Keratinocyte (primary cell): ENCODE data around the gene CCL1.

Experiments
- CTCF ChIP-seq, 3 experiments: IDR thresholded peaks in 1 of 3; conservative IDR thresholded peaks in 1 of 3; optimal IDR thresholded peaks in 1 of 3; 2 replicates in 2 of 3; 3 replicates in 1 of 3; pipeline versions ENCODE3 to v1.5.1; 2011; ENCODE audit warnings: low read length in 3 of 3, mild to moderate bottlenecking in 3 of 3, moderate library complexity in 2 of 3, control low read depth in 1 of 3, inconsistent platforms in 1 of 3; ENCODE audit not compliant: insufficient read depth in 2 of 3; ENCODE audit errors: extremely low read depth in 1 of 3
- EZH2 ChIP-seq: IDR thresholded peaks from one replicate; pipeline ENCODE4 v1.6.1; 2012; ENCODE audit warnings: inconsistent platforms, mild to moderate bottlenecking, low read length, moderate library complexity

- TF ChIP-seq CTCF (optimal IDR thresholded peaks at IDR 0.05 in 1 of 3, IDR thresholded peaks at IDR 0.05 in 1 of 3, conservative IDR thresholded peaks at IDR 0.05 in 1 of 3; ENCODE audit: extremely low read depth in 1 of 3, insufficient read depth in 2 of 3, low read length in 3 of 3) (no peak), EZH2 (no peak)
Observed at GRCh38 chr17:34378664-34379101, 15.7 kb upstream of the CCL1 start.
